ENCODE results near the gene OR10A3.

DNA sequence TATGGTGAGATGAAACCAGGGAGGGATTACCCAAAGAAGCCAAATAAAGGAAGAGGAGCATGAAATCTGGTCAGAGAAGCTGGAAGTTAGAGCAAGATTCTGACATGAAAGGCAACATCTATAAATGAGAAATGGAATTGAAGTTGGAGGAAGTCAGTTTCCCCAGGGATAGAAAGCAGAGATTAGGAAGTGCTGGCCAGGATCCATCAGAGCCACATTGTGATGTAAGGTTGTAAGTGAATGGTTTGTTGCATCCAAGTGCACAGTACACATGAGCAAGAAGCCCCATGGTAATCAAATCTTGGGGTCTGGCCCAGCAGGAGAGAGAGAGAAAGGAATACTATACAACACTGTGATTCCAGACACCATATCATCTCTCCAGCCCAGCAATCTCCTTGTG lies 30.3 kb upstream of the OR10A3 start:
- no peak for TF ChIP-seq CTCF (IDR thresholded peaks at IDR 0.05)
- no peak for TF ChIP-seq POLR2A (IDR thresholded peaks at IDR 0.05)
- no peak for TF ChIP-seq POLR2AphosphoS5 (IDR thresholded peaks at IDR 0.05)
